OCI-M1 (cell line): ENCODE data around the gene CBFA2T3.
"Not testable (repeated sequence)": the region's sequence is repeated elsewhere in the genome, so short reads cannot be mapped to it uniquely, and the experiment has no call there.

Source experiments
- DNase-seq: peaks from one replicate; lab custom pipeline; 2025; lab: John Stamatoyannopoulos, UW

CBFA2T3 gene

DNA sequence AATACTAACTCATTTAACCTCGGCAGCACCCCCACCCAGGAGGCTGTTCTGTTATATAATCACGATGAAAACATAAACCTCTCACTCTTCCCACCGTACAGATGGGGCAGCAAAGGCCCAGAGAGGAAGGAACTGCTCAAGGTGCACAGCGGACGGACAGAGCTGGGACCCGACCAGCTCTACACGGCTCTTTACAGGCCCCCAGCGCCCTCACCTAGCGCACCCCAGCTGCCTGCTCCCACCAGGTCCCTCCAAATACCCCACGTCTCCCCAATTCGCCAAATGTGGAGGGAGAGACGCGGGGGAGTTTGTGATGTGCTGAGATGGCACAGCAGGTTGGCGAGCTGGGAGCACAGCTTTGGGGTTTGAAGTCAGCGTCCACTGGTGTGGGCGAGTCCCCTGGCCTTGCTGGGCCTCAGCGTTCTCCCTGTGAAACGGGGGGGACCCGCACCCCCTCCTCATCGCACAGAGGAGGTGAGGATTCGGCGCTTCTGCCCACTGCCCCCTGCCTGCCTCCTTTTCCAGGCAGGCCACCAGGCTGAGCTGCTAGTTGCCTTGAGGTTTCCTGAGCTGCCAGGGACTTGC, 54.1 kb downstream of the CBFA2T3 start:
- no peak for DNase-seq

DNA sequence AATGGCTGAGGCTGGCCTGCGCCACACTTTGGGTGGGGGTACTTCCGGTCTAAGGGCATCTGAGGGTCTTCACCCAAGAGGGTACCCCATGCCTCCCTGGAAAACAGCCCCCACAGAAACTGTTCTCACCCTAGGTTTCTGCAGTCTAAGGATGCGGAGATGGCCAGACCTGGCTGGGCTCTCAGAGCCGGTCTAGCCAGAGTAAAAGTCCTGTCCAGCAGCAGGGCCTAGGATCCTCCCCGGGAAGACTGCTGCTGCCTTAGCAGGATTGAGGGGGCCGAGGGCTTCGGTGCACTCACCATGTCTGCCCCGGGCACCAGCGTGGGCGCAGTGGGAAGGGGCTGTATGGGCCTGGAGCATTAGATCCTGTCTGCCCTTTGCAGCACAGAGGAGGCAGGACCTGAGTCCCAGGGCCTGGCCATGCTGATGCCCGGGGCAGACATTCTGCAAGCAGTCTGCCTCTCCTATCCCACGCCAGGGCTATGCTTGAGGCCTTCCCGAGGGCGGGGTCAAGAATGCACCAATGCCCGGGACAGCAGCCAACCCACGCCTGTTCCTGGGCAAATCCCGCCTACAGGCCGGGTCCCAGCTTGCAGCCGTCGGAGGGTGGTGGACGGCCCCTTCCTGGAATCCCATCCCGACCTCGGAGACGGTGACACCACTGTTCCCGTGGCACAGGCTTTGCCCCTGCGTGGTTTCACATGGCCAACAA, 54.7 kb downstream of the CBFA2T3 start:
- no peak for DNase-seq

DNA sequence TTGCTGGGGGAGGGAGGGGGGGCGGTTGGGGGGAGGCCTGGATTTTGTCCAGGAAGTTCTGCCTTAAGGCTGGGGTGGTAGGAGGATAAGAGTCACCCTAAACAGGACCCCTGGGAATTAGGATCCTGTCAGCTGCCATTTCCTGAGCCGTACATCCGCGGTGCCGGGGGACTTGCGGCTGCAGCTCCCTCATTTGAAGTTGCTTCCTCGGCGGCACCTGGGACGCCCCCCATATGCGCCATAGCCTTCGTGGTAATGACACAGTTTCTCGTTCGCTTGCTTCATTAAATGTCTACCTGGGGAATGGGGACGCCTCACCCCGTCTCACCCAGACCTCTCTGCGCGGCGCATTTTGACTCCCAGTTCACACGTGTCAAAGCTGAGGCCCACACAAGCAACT, 55.4 kb downstream of the CBFA2T3 start:
- DNase-seq, result no peak

DNA sequence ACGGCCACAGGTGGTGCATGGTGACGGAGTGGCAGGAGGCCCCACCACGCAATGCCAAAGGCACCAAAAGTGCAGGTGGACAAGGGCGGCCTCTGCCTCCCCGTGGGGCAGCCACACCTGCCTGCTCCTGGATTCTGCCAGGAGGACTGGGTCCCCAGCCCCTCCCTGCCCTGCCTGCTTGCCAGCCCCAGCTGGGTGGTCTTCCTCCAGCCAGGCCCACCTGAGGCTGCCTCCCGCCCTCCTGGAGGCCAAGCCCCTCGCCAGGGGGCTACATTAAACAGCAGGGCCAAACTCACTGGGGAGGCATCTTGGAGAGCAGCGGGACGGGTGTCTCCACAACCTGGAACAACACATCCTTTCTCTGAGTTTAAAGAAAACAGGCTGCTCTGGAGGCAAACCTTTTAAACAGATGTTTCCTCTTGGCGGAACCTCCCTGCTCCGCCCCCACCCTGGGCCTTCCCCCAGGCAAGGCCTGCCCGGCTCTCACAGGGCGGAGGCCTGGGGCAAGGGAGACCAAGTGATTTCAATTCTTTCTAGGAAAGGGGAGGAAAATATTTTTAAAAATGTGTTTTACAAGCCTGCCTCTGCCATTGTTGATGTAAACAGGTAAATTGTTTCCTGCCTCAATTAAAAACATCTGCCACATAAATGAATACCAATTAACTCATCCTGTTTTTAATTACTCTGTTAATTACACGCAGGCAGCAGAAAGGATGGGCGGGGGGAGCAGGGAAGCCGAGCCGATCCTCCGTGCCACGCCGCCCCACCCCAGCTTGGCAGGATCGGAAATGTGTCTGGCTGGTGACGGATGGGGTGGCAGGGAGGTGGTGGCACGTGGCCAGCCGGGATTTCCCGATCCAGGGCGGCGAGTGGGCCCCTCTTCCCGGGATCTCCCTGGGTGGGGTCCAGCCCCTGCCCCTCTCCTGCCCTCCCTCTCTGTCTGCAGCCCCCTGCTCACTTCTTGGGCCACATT, 56.1 kb downstream of the CBFA2T3 start:
- DNase-seq, result no peak

DNA sequence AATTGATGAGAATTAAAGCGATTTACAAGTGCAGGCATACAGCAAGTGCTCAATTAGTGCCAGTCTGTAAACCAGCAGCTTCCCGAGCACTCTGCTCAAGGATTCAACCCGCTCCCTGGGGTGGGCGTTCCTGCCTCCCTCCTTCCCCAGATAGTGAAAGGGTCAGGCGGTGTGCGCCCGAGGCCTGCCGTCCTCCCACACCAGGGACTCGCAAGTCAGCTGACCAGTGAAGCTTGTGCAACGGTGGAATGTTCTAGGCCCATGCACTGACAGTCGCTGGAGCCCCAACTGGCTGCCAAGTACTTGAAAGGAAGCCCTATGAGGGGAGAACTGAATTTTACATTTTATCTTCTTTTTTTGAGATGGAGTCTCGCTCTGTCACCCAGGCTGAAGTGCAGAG, 57.1 kb downstream of the CBFA2T3 start:
- DNase-seq, result no peak

DNA sequence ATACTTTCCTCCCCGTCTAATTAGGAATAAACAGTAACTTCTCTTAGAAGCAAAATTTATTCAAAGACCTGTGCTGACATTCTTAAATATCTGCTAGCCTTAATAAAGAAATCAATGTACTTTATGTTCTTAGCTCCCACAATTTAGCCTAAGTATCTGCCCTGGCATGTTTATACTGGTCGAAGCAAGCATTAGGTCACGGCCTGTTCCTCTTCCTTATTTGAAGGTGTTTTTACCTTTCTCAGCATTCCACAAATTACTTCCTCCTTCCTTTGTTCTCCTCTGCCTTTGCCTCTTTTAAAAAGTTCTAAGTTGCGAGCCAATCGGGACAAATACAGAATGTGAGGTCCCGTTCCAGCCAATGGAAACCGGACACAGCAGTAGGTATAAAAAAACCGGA, 58.1 kb downstream of the CBFA2T3 start:
- not testable (repeated sequence) for DNase-seq

DNA sequence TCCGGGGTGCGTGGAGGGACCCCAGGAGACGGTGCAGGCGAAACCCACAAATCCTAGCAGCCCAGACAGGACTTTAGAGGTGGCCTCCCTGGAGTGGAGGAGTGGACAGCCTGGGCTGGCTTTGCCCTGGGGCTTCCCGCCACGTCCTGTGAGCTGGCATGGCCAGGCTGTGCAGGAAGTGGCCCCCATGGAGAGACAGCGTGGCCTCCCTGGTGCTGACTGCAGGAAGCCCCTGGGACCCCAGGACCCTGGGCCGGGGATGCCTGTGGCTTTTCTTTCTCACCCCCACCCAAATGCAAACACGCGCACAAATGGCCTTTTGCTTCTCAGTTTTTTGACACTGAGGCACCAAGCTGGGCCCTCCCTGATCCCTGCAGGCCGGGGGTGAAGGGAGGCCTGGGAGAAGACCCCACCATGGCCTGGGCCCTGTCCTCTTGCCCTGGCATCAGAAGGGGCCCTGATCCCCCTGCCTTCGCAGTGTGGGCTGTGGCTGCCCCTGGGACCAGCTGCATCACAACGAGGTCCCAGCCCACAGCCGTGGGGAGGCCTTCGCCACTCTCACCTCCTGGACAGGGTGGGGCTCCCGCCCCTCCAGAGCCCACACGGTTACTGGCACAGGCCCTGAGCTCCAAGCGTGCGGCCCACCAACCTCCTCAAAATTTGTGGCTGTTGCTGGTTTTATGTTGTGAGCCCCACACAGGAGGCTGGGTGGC, 58.9 kb downstream of the CBFA2T3 start:
- no peak for DNase-seq

DNA sequence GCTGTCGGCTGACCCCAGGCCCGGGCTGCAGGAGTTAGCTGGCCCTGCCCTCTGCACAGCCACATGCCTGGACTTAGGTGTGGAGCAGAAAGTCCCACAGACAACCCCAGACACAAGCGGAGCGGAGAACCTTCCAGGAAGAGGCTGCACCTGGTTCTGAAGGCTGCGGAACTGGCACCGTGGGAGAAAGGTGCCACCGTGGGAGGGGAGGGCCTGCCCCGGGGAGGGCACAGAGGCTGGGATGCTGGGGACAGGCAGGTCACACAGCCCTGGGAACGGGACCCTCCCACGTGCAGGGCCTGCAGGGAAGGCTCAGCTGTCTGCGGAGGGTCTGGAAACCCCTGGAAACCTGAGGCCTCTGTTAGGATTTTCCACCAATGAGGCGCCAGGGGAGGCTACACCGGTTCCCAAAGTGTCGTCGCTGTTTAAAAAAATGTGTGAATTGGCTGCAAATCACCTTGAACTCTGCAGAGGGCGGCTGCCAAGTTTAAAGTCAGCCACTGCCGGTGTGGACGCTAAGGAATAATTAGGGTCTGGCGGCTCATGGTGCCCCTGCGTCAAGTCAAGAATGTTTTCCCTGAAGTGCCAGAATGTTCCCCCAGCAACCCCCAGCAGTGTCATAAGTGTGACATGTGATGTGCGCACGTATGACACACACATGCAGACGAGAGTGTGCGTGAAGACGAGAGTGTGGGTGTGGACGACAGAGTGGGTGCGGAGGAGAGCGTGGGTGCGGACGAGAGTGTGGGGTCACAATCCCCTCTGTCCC, 59.7 kb downstream of the CBFA2T3 start:
- no peak for DNase-seq

DNA sequence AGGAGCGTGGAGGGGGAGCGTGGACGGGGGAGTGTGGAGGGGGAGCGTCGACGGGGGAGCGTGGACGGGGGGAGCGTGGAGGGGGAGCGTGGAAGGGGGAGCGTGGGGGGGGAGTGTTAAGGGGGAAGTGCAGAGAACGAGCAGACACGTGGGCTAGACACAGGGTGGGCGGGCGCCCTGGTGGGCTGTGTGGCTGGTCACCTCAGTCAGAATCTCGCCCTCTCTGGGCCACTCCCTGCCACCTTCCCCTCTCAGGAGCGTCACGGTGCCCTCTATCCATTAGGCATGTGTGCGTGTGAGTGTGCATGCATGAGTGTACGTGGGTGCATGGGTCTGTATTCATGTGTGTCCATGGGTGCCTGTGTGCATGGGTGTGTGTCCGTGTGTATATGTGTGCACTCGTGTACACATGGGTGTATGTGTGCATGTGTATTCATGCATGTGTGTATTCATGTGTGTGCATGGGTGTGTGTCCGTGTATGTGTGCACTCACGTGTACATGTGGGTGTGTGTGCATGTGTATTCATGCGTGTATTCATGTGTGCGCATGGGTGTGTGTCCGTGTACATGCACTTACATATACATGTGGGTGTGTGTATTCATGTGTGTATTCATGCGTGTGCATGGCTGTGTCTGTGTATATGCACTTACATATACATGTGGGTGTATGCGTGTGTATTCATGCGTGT, 61.2 kb downstream of the CBFA2T3 start:
- no peak for DNase-seq

DNA sequence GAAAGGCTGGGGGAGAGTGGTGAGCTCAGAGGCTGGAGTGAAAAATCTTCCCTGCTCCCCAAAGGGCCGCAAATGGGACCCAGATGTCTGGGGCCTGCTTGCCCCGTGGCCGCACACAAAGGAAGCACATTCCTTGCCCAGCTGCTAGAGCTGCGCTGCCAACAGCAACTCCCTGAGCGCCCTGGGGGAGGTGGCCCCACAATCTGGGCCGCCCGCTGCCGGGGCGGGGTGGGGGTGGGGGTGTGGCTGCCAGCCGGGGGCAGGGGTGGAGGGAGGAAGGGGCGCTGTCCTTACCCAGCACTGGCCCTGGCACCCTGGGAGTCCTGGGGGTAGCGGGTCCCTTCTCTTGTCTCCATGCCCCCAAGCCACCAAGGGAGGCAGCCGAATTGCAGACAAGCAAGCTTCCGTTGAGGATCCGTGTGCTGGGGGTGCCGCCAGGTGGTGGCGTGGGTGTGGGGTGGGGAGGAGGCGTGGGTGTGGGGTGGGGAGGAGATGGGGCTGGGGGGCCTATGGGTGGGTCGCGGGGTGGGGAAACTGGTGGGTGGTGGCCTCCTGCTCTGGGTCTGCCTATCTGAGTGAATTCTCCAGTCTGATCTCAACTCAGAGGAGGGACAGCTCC, 62.1 kb downstream of the CBFA2T3 start:
- no peak for DNase-seq

DNA sequence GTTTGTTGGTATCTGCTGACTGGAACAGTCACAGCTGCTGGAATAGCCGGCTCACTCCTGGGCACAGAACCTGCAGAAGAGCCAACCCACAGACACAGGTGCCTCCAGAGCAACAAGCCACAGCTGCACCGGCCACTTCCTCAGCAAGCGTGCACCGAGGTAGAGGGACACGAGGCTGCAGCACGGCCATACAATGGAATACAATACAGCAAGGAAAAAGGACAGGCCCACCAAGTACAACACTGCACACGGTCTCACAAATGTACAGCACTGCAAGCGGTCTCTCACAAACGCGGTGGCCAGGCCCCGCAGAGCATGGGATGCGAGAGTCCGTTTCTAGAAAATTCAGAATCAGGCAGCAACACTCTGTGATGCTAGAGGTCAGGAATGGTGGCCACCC, 63.1 kb downstream of the CBFA2T3 start:
- no peak for DNase-seq

DNA sequence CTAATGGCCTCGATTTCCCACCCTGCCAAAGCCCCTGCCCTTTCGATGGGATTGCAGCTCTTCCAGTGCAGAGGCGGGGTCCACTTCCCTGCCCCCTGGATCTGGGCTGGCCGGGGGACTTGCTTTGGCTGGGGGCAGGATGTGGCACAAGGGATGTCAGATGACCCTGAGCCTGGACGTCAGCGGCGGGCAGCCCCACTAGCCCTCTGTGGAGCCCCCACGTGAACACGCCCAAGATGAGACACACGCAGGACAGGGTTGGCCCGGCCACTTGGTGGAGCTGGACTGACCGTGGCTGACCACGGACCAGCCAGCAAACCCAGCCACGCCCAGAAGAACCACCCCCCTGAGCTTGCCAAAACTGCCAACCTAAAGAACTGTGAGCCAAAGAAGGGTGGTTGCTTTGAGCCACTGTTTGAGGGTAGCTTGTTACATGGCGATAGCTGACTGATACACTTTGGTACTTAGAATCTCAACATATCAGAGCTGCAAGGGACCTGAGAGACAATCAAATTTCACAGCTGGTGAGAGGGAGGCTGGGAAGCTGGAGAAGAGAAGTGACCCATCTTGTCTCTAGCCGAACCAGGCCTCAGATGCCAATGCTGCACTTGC, 63.9 kb downstream of the CBFA2T3 start:
- DNase-seq, result no peak

DNA sequence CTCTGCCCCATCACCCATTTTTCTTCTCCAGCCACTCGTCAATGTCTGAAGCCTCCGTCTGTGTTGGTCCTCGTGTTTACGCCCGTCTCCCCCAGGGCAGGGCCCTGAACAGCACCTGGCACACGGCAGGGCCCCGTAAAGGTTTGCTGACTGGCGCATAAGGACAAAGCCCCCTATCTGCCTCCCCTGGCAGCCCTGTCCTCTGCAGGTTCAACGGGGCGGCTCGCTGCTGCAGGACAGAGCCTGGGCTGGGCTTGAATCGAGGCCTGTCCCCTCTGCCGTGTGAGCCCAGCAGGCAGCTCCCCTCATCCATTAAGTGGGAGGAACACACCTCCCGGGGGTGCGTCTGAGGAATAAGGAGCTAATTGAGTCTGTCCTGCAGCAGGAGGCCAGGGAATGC, 64.5 kb downstream of the CBFA2T3 start:
- no peak for DNase-seq

DNA sequence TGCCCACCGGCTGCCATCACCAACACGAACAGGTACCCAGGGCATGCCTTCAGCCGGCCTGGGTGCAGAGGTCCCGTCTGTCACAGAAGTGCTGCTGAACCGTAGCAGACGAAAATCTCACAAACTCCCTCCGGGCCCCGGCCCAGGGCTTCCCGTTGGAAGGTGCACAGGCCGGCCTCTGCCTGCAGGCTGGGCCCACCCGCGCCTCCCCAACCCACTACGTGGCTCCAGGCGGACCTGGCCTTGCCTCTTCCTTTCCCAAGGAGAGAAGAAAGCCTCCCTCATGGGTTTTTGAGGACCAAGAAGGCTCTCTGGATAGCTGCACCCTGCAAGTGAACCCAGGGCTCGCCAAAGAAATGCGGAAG, 65.1 kb downstream of the CBFA2T3 start:
- DNase-seq, result no peak

DNA sequence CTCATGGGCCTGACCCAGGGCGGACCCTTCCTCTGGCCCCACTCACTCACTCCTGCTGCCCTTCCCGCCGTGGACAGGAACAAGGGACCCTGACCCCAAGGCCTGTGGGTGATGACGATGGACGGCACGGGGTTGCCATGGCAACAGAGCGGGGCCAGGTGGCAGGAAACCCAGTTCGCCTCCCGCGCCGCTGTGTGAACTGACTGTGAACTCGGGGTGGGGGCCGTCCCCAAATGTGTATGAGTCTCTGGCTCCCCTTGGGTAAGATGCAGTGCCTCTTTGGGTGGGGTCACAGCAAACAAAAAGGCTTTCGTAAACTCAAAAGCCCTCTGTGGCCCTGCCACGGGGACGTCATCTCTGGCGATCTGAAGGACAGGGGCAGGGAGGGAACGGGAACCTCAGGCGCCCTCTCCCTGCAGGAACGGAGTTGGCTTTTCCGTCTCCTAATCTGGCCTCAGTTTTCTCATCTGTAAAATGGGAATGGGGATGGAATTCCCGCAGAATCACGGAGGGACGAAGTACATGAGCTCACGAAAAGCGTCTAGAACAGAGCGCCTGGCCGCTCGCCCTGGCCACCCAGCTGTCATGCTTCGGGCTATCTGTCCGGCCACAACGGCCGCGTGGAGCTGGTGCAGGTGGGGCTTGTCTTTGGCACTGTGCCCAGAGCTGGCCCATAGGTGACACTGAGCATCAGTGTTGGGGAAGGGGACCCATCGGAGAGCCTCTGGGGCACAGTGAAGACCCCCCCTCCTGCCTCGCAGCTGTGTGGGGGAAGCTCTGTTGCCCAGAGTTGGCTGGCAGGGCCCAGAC, 65.7 kb downstream of the CBFA2T3 start:
- no peak for DNase-seq

DNA sequence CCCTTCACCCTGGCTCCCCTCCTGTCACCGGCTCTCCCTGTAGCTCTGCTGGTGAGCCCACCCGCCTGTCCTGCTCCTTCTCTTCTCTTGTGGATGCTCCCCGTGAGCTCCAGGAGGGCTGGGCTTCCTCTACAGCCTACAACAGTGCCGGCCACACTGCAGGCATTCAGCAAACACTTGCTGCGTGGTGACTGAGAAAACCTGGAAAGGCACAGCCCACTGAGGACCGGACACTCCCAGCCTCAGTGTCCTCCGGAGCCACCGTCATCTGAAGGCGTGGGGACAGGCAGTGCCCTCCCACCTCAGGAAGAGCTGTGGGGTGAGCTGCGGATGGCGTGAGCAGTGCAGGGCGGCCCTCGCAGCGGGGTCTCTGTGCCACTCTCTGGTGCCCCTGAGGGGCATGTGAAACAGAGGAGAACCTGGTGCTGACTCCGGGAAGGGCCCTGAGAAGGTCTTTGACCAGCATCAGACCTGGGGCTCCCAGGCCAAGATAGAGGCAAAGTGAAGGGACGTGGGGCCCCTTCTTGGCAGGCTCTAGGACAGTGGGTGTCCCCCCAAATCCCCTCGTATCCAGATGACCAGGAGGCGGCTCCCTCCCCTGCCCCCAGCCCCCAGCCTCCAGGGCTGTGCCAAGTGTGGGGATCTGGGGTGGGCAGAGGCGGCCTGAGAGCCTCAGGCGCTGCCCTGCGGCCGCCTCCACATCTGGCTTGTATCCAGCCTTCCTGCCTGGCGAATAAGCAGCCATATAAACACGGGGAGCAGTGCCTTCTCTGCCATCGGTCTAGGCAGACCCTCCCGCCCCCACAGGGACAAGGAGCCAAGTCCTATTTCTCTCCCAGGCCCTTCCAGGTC, 66.5 kb downstream of the CBFA2T3 start:
- no peak for DNase-seq

DNA sequence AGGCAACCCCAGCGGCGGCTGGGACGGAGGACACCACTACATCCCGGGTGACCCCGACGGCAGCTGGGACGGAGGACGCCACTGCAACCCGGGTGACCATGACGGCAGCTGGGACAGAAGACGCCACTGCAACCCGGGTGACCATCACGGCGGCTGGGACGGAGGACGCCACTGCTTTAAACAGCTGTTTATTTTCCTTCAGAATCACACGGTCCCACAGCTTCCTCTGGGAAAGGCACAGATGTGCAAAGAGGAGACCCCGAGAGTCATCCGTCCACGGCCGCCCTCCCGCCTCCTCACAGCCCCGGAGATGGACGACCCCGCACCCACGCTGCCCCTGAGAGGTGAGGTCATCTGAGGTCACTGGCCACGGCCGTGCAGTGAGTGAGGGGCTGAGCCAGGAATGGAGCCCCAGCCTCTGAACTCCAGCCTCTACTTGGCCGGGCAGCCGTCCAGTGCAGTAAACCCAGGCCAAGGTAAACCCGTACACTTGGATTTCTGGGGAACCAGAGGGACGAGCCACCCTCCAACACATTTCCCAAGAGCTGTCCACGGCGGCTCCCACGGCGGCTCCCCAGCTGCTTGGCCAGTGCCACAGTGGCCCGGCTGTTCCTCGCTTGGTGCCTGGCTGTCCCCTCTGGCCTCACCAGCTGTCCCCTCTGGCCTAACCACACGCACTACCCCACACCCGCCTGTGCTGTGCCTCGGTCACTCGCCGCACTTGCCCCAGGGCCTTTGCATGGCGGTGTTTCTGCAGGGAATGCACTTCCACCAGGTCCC, 67.4 kb downstream of the CBFA2T3 start:
- no peak for DNase-seq
